HepG2 (cell line): ENCODE measurements around the gene ATP9A. TPM values are rescaled to one million over a fixed set of nuclear protein-coding genes. Genes with fewer than 3 reads are reported as not detected.
A peak's percentile ranks its signal among the peaks of the same experiment; 100 is the strongest.

Experiments
- ATAC-seq: fragments of 200-7000 bp; cut with Tn5 transposase; 3 replicates; pipeline ENCODE4 v1.9.1; 2020; ENCODE audit warnings: mild to moderate bottlenecking, moderate library complexity
- BruUV-seq: library from RNA; stranded (reverse); fragments of 400-500 nt; replicated peaks from 2 replicates; lab custom pipeline; 2021; lab: Mats Ljungman, UMichigan
- CTCF ChIA-PET: fragments of 300-600 bp; formaldehyde crosslinking; extraction: SDS; loops from one replicate; lab custom pipeline; 2021; ENCODE audit warnings: low total read pairs, inconsistent platforms, low intra/inter-chr PET ratio; lab: Yijun Ruan, JAX
- POLR2A ChIA-PET: fragments of 350-600 bp; sonication (Branson Sonifier 250); formaldehyde crosslinking; loops from one replicate; lab custom pipeline; 2020; ENCODE audit warnings: antibody characterized with exemption, inconsistent platforms; lab: Yijun Ruan, JAX
- DNase-seq: peaks from one replicate; pipeline ENCODE4 v3.0.0-alpha.2; 2015; ENCODE audit warnings: low spot score
- FAIRE-seq: peaks from 3 replicates; lab custom pipeline; 2011; peaks lifted over from hg19 to GRCh38; lab: Jason Lieb, UNC
- H2AFZ ChIP-seq: one replicate; pipeline ENCODE4 v1.6.1; 2011; ENCODE audit warnings: low read length, inconsistent platforms
- H3K27ac ChIP-seq: fragments of 300-600 bp; 3 replicates; pipeline ENCODE4 v1.8.0; 2011; ENCODE audit warnings: mixed run types, mild to moderate bottlenecking, mixed read lengths, low read length, inconsistent platforms; ENCODE audit not compliant: insufficient read depth; ENCODE audit errors: extremely low read length
- H3K27me3 ChIP-seq, 2 experiments: fragments of 200-600 bp in 1 of 2; 2 replicates in 1 of 2; 3 replicates in 1 of 2; pipeline versions ENCODE4 v1.6.0 to v1.8.0; 2011; ENCODE audit warnings: low read length in 2 of 2, mild to moderate bottlenecking in 2 of 2, moderate library complexity in 2 of 2, inconsistent platforms in 1 of 2; ENCODE audit not compliant: insufficient read depth in 2 of 2, control insufficient read depth in 1 of 2
- H3K36me3 ChIP-seq, 2 experiments: fragments of 200-600 bp in 1 of 2; replicated peaks in 1 of 2; 2 replicates in 1 of 2; 3 replicates in 1 of 2; pipeline versions ENCODE4 v1.5.1 to v1.8.0; 2011; ENCODE audit warnings: low read length in 2 of 2, inconsistent platforms in 1 of 2; ENCODE audit not compliant: insufficient read depth in 2 of 2, control insufficient read depth in 1 of 2
- H3K4me1 ChIP-seq: 2 replicates; pipeline ENCODE4 v1.5.1; 2012; ENCODE audit warnings: low read length, inconsistent platforms; ENCODE audit not compliant: insufficient read depth
- H3K4me2 ChIP-seq: 2 replicates; pipeline ENCODE4 v1.6.0; 2011; ENCODE audit warnings: low read depth, low read length, inconsistent platforms
- H3K4me3 ChIP-seq, 3 experiments: fragments of 200-600 bp in 1 of 3; sonication (generic), shearing (Covaris generic) in 1 of 3; replicated peaks in 1 of 3; 2 replicates each; pipeline ENCODE4 v1.5.1; 2011 to 2016; ENCODE audit warnings: low read length in 3 of 3, inconsistent platforms in 2 of 3, low read depth in 2 of 3, mild to moderate bottlenecking in 2 of 3, control low read depth in 1 of 3, mixed read lengths in 1 of 3; ENCODE audit not compliant: insufficient read depth in 1 of 3
- H3K79me2 ChIP-seq: one replicate; pipeline ENCODE4 v1.6.1; 2011; ENCODE audit warnings: low read length, inconsistent platforms; ENCODE audit not compliant: insufficient read depth
- H3K9ac ChIP-seq: 2 replicates; pipeline ENCODE4 v1.6.0; 2011; ENCODE audit warnings: mild to moderate bottlenecking, low read depth, low read length, inconsistent platforms; ENCODE audit not compliant: insufficient read depth
- H3K9me3 ChIP-seq: 2 replicates; pipeline ENCODE4 v1.5.1; 2012; ENCODE audit warnings: mild to moderate bottlenecking, low read length
- H4K20me1 ChIP-seq: 2 replicates; pipeline ENCODE4 v1.6.0; 2011; ENCODE audit warnings: inconsistent platforms, mild to moderate bottlenecking, low read length, moderate library complexity; ENCODE audit not compliant: insufficient read depth
- EP300 ChIP-seq, 3 experiments: sonication (generic) in 1 of 3; formaldehyde crosslinking in 1 of 3; IDR thresholded peaks; 2 replicates each; pipeline versions ENCODE4 v1.5.1 to v1.6.1; 2011 to 2020; ENCODE audit warnings: low read depth in 2 of 3, low read length in 2 of 3, borderline replicate concordance in 1 of 3, improper control_type of control experiment in 1 of 3, mild to moderate bottlenecking in 1 of 3, missing genetic modification reagents in 1 of 3, moderate library complexity in 1 of 3
- MED8 ChIP-seq: sonication (generic); formaldehyde crosslinking; IDR thresholded peaks from 2 replicates; pipeline ENCODE4 v1.8.1; 2023; ENCODE audit warnings: mild to moderate bottlenecking, missing genetic modification reagents; ENCODE audit not compliant: insufficient replicate concordance
- ZBTB38 ChIP-seq: sonication (generic); formaldehyde crosslinking; IDR thresholded peaks from 2 replicates; pipeline ENCODE4 v1.5.1; 2020; ENCODE audit warnings: mild to moderate bottlenecking, missing genetic modification reagents
- ZMAT3 ChIP-seq: sonication (generic); formaldehyde crosslinking; conservative IDR thresholded peaks from 2 replicates; pipeline ENCODE4 v1.7.0; 2021; ENCODE audit warnings: missing genetic modification reagents
- ZNF382 ChIP-seq: sonication (generic); formaldehyde crosslinking; IDR thresholded peaks from 2 replicates; pipeline ENCODE4 v1.5.0; 2020; ENCODE audit warnings: missing genetic modification reagents, mild to moderate bottlenecking, borderline replicate concordance
- ZNF629 ChIP-seq: sonication (generic); formaldehyde crosslinking; conservative IDR thresholded peaks from 2 replicates; pipeline ENCODE4 v1.5.0; 2020; ENCODE audit warnings: missing genetic modification reagents
- WGBS: methylation state at CpG from one replicate; pipeline ENCODE4 v1.1.6; 2017; ENCODE audit warnings: low lambda C conversion rate; 5-methylcytosine and 5-hydroxymethylcytosine counted together
- in situ Hi-C: cut with HindIII; loops from 2 replicates; pipeline ENCODE4 v1.10.0; 2017; ENCODE audit warnings: low pct_unique_long_range_greater_than_20kb; ENCODE audit not compliant: extremely low pct_ligation_motif_present
- intact Hi-C: fragments of 100-400 bp; cut with micrococcal nuclease; formaldehyde crosslinking; loops from one replicate; pipeline ENCODE4 v1.10.0; 2022; ENCODE audit not compliant: unreplicated experiment
- polyA plus RNA-seq, 8 experiments: library from polyadenylated mRNA; depleted of rRNA in 3 of 8; stranded (reverse) in 7 of 8; unstranded in 1 of 8; fragments of >200 nt; fragmentation: Illumina TruSeq in 4 of 8; extraction: Trizol in 4 of 8; gene quantifications; 2 replicates each; pipeline versions ENCODE4 v1.2.1 to v1.2.3, GENCODE V29; 2011 to 2016; ENCODE audit warnings: low read depth in 4 of 8, missing spikeins in 1 of 8, mixed read lengths in 1 of 8; ENCODE audit not compliant: insufficient read depth in 1 of 8
- total RNA-seq, 5 experiments: library from RNA; depleted of rRNA; stranded (reverse); fragments of >200 nt; fragmentation: Illumina TruSeq; extraction: Trizol; gene quantifications; 2 replicates each; pipeline ENCODE4 v1.2.3, GENCODE V29; 2016; ENCODE audit warnings: low read depth in 1 of 5
- TF ChIP-seq, protein P1 (sequence below): conservative IDR thresholded peaks from 2 replicates; pipeline ENCODE4 v1.6.1; 2018; ENCODE audit warnings: missing genetic modification reagents

ATP9A gene
- total and polyA plus RNA-seq, 2 of the 13 experiments (the other 11 are each of a cell fraction or from before 2014, with no cell fraction given): 11.8 to 18.5 TPM

GRCh38 chr20:51624157-51624731, 143.9 kb downstream of the ATP9A start (continued):
- TF ChIP-seq ZBTB38 (CRISPR knock-in tag) (peak; percentile 72; the same call in 1 of the 2 replicates), MED8 (CRISPR knock-in tag) (no peak), ZNF382 (CRISPR knock-in tag) (no peak), EP300 (IDR thresholded peaks at IDR 0.05; ENCODE audit: low read depth in 2 of 2, low read length in 2 of 2) (no peak), EP300 (CRISPR knock-in tag; IDR thresholded peaks at IDR 0.05; ENCODE audit: borderline replicate concordance) (0 out of 2 replicates have a peak, but pooled peaks have one; percentile 13)
- TF ChIP-seq, protein P1, sequence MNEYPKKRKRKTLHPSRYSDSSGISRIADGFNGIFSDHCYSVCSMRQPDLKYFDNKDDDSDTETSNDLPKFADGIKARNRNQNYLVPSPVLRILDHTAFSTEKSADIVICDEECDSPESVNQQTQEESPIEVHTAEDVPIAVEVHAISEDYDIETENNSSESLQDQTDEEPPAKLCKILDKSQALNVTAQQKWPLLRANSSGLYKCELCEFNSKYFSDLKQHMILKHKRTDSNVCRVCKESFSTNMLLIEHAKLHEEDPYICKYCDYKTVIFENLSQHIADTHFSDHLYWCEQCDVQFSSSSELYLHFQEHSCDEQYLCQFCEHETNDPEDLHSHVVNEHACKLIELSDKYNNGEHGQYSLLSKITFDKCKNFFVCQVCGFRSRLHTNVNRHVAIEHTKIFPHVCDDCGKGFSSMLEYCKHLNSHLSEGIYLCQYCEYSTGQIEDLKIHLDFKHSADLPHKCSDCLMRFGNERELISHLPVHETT (CRISPR knock-in tag): no peak

- in situ Hi-C loops (no loop called here), intact Hi-C loops (loop anchor here (10.0 kb wide), 1 partner anchor 638 kb away; no protein-coding TSS in a partner anchor)
- H4K20me1 ChIP-seq: no peaks in the 10 kb centered on the region
- no peak overlapping the region for H3K27ac ChIP-seq
- 97% methylated on average over 9 of the region's 9 CpGs for WGBS
- H3K4me3 ChIP-seq: no peak overlapping the region
- POLR2A ChIA-PET: no interaction called here
- DNase-seq (no peak), ATAC-seq (no peak), FAIRE-seq (no peak)
- no peak overlapping the region for H2AFZ ChIP-seq
- no peaks in the 10 kb centered on the region for H3K79me2 ChIP-seq
- H3K27me3 ChIP-seq: no peaks in the 10 kb centered on the region
- CTCF ChIA-PET: interaction anchor here (1.6 to 3.1 kb wide), 2 partner anchors 248 to 251 kb away, joined by 5 to 33 read pairs; no protein-coding TSS in a partner anchor
- H3K4me1 ChIP-seq: peaks cover 4% of the 10 kb centered on the region
- no peaks in the 10 kb centered on the region for H3K9me3 ChIP-seq
- BruUV-seq: no TSS peak
- H3K4me2 ChIP-seq: no peak overlapping the region
- peaks cover 21 to 26% of the 10 kb centered on the region in 2 experiments; a peak in 4 of 5 replicates for H3K36me3 ChIP-seq
- no peak overlapping the region for H3K9ac ChIP-seq
- TF ChIP-seq ZMAT3 (CRISPR knock-in tag): no peak
- peak; percentile 61 for TF ChIP-seq ZNF629 (CRISPR knock-in tag)
Measured at GRCh38 chr20:51623255-51623654, 144.9 kb downstream of the ATP9A start.
